K562 (cell line): ENCODE measurements around the gene FBXW11. TPM values are rescaled to one million over a fixed set of nuclear protein-coding genes. Genes with fewer than 3 reads are reported as not detected.

Source experiments
- ATAC-seq: fragments of 200-7000 bp; cut with Tn5 transposase; 3 replicates; pipeline ENCODE4 v1.9.1; 2020; ENCODE audit warnings: moderate library complexity
- BruUV-seq: library from RNA; stranded (reverse); fragments of 400-500 nt; replicated peaks from 2 replicates; lab custom pipeline; 2021; lab: Mats Ljungman, UMichigan
- CTCF ChIA-PET: fragments of 300-600 bp; formaldehyde crosslinking; extraction: SDS; loops from one replicate; lab custom pipeline; 2021; ENCODE audit warnings: low intra/inter-chr PET ratio; lab: Yijun Ruan, JAX
- POLR2A ChIA-PET: fragments of 300-600, 350-650 bp; sonication (Branson Sonifier 250); formaldehyde crosslinking; extraction: SDS; loops from one replicate; lab custom pipeline; 2021; ENCODE audit warnings: antibody characterized with exemption, inconsistent platforms; lab: Yijun Ruan, JAX
- DNase-seq, 4 experiments: peaks; one replicate each; pipeline versions ENCODE4 v3.0.0 to v3.0.0-alpha.2; 2011 to 2018; ENCODE audit warnings: low spot score in 3 of 4, mixed read lengths in 3 of 4; ENCODE audit errors: extremely low read depth in 1 of 4
- FAIRE-seq: peaks from 2 replicates; lab custom pipeline; 2011; peaks lifted over from hg19 to GRCh38; lab: Jason Lieb, UNC
- H2AFZ ChIP-seq: 2 replicates; pipeline ENCODE4 v1.6.0; 2011; ENCODE audit warnings: low read depth, low read length, control low read depth, inconsistent platforms
- H3K27ac ChIP-seq: fragments of 200-600 bp; 3 replicates; pipeline ENCODE4 v1.8.0; 2011; ENCODE audit warnings: low read depth, mild to moderate bottlenecking, control low read depth, inconsistent platforms, low read length, moderate library complexity, mixed read lengths; ENCODE audit errors: extremely low read depth
- H3K27me3 ChIP-seq, 2 experiments: fragments of 300-600 bp in 1 of 2; 2 replicates in 1 of 2; 3 replicates in 1 of 2; pipeline versions ENCODE4 v1.6.0 to v1.8.0; 2011; ENCODE audit warnings: inconsistent platforms in 2 of 2, low read length in 2 of 2, mild to moderate bottlenecking in 1 of 2, mixed read lengths in 1 of 2, moderate library complexity in 1 of 2; ENCODE audit not compliant: control insufficient read depth in 2 of 2, insufficient read depth in 2 of 2
- H3K36me3 ChIP-seq: fragments of 300-600 bp; 3 replicates; pipeline ENCODE4 v1.8.0; 2011; ENCODE audit warnings: mild to moderate bottlenecking, low read length, inconsistent platforms; ENCODE audit not compliant: control insufficient read depth, insufficient read depth
- H3K4me1 ChIP-seq, 2 experiments: fragments of 200-600 bp in 1 of 2; replicated peaks in 1 of 2; 2 replicates in 1 of 2; 3 replicates in 1 of 2; pipeline versions ENCODE4 v1.5.1 to v1.8.0; 2011; ENCODE audit warnings: inconsistent platforms in 2 of 2, low read length in 2 of 2, mild to moderate bottlenecking in 1 of 2, mixed read lengths in 1 of 2, moderate library complexity in 1 of 2; ENCODE audit not compliant: control insufficient read depth in 2 of 2, insufficient read depth in 2 of 2
- H3K4me2 ChIP-seq: 2 replicates; pipeline ENCODE4 v1.6.1; 2011; ENCODE audit warnings: low read length, control low read depth, inconsistent platforms, mixed read lengths; ENCODE audit not compliant: insufficient read depth
- H3K4me3 ChIP-seq: fragments of 200-600 bp; sonication (generic), shearing (Covaris generic); 2 replicates; pipeline ENCODE4 v1.5.1; 2016; ENCODE audit warnings: control low read depth, inconsistent platforms
- H3K79me2 ChIP-seq: fragments of 200-600 bp; 3 replicates; pipeline ENCODE4 v1.8.0; 2011; ENCODE audit warnings: low read length, inconsistent platforms; ENCODE audit not compliant: control insufficient read depth, insufficient read depth
- H3K9ac ChIP-seq, 2 experiments: 2 replicates each; pipeline versions ENCODE4 v1.6.0 to v1.6.1; 2011; ENCODE audit warnings: low read depth in 2 of 2, low read length in 2 of 2, control low read depth in 1 of 2, inconsistent platforms in 1 of 2, mild to moderate bottlenecking in 1 of 2, mixed read lengths in 1 of 2; ENCODE audit not compliant: insufficient read depth in 1 of 2
- H3K9me1 ChIP-seq: one replicate; pipeline ENCODE4 v1.6.0; 2011; ENCODE audit warnings: inconsistent platforms, mild to moderate bottlenecking, low read length, moderate library complexity; ENCODE audit not compliant: control insufficient read depth, insufficient read depth
- H3K9me3 ChIP-seq: replicated peaks from 2 replicates; pipeline ENCODE4 v1.5.1; 2011; ENCODE audit warnings: low read depth, low read length, inconsistent platforms; ENCODE audit not compliant: control insufficient read depth, insufficient read depth
- H4K20me1 ChIP-seq: replicated peaks from 2 replicates; pipeline ENCODE4 v1.6.1; 2011; ENCODE audit warnings: low read length, inconsistent platforms, mixed read lengths; ENCODE audit not compliant: control insufficient read depth, insufficient read depth
- COPS2 ChIP-seq: fragments of 450-650 bp; conservative IDR thresholded peaks from 2 replicates; pipeline ENCODE4 v1.6.1; 2016; ENCODE audit warnings: mild to moderate bottlenecking, moderate library complexity
- DEAF1 ChIP-seq: fragments of 450-650 bp; formaldehyde crosslinking; IDR thresholded peaks from 2 replicates; pipeline ENCODE4 v1.4.0; 2020; ENCODE audit warnings: mild to moderate bottlenecking, moderate library complexity
- KLF6 ChIP-seq: fragments of 250-450 bp; sonication (Bioruptor Pico); IDR thresholded peaks from 2 replicates; pipeline ENCODE4 v1.4.0; 2020; ENCODE audit warnings: mild to moderate bottlenecking, moderate library complexity, borderline replicate concordance
- MCM7 ChIP-seq, 2 experiments: fragments of 450-650 bp; IDR thresholded peaks; 2 replicates each; pipeline ENCODE4 v1.6.1; 2016 to 2018
- NCOA1 ChIP-seq: fragments of 450-650 bp; IDR thresholded peaks from 2 replicates; pipeline ENCODE4 v1.6.1; 2016; ENCODE audit warnings: low read depth
- NFXL1 ChIP-seq: fragments of 450-650 bp; formaldehyde crosslinking; IDR thresholded peaks from 2 replicates; pipeline ENCODE4 v1.4.0; 2021; ENCODE audit warnings: mild to moderate bottlenecking
- PRDM10 ChIP-seq: fragments of 450-650 bp; IDR thresholded peaks from 2 replicates; pipeline ENCODE4 v1.6.1; 2018; ENCODE audit not compliant: partially characterized antibody
- PRPF4 ChIP-seq: fragments of 200-400 bp; formaldehyde crosslinking; IDR thresholded peaks from one replicate; pipeline ENCODE4 v1.6.1; 2017; ENCODE audit warnings: low read length, low read depth, mild to moderate bottlenecking; ENCODE audit not compliant: insufficient read depth, poor library complexity, severe bottlenecking
- RBM17 ChIP-seq: fragments of 200-400 bp; formaldehyde crosslinking; IDR thresholded peaks from 2 replicates; pipeline ENCODE4 v1.6.1; 2017; ENCODE audit warnings: low read depth, mild to moderate bottlenecking, low read length, borderline replicate concordance
- RFX5 ChIP-seq: IDR thresholded peaks from 2 replicates; pipeline ENCODE4 v1.6.1; 2011; ENCODE audit warnings: low read depth, mild to moderate bottlenecking, improper control_type of control experiment, low read length
- RFX7 ChIP-seq: fragments of 250-450 bp; sonication (Bioruptor Pico); IDR thresholded peaks from 2 replicates; pipeline ENCODE4 v1.5.1; 2021; ENCODE audit warnings: mild to moderate bottlenecking
- THRAP3 ChIP-seq: fragments of 450-650 bp; IDR thresholded peaks from 2 replicates; pipeline ENCODE4 v1.6.1; 2016; ENCODE audit warnings: mild to moderate bottlenecking, inconsistent platforms, borderline replicate concordance
- XRCC4 ChIP-seq: IDR thresholded peaks from one replicate; pipeline ENCODE4 v1.6.1; 2011; ENCODE audit not compliant: insufficient read depth, insufficient read length; ENCODE audit errors: extremely low read depth
- ZFP1 ChIP-seq: fragments of 450-650 bp; formaldehyde crosslinking; IDR thresholded peaks from 2 replicates; pipeline ENCODE4 v1.4.0; 2020; ENCODE audit warnings: mild to moderate bottlenecking, mixed read lengths
- ZFPM2 ChIP-seq: fragments of 250-450 bp; sonication (Bioruptor Pico); IDR thresholded peaks from 2 replicates; pipeline ENCODE4 v1.5.1; 2022; ENCODE audit warnings: mild to moderate bottlenecking
- ZNF274 ChIP-seq: IDR thresholded peaks from 2 replicates; pipeline ENCODE4 v1.6.1; 2011; ENCODE audit warnings: low read depth, mild to moderate bottlenecking, low read length, moderate library complexity, borderline replicate concordance
- ZNF445 ChIP-seq: fragments of 250-450 bp; sonication (Bioruptor Pico); IDR thresholded peaks from 2 replicates; pipeline ENCODE4 v1.4.0; 2020; ENCODE audit warnings: low read depth, mild to moderate bottlenecking, moderate library complexity
- WGBS: fragments of 100-300 bp; shearing (Covaris generic); methylation state at CpG from one replicate; pipeline ENCODE4 v1.1.6; 2016; ENCODE audit warnings: low coverage, mixed read lengths; ENCODE audit not compliant: insufficient coverage; ENCODE audit errors: missing lambda C conversion rate; 5-methylcytosine and 5-hydroxymethylcytosine counted together
- in situ Hi-C: fragments of 300-500 bp; cut with MboI; formaldehyde crosslinking; loops from 4 replicates; pipeline ENCODE4 v1.15.0; 2018; ENCODE audit warnings: inconsistent platforms, mixed read lengths
- intact Hi-C: fragments of 100-400 bp; cut with micrococcal nuclease; formaldehyde crosslinking; loops from 2 replicates; pipeline ENCODE4 v1.14.2; 2022
- polyA plus RNA-seq, 8 experiments: library from polyadenylated mRNA; depleted of rRNA in 4 of 8; stranded (reverse) in 5 of 8; unstranded in 3 of 8; fragments of >200 nt; fragmentation: Nextera tagmentation in 2 of 8; fragmentation: Illumina TruSeq in 1 of 8; extraction: Ambion mirVana in 2 of 8; extraction: Trizol in 1 of 8; gene quantifications; 2 replicates each; pipeline versions ENCODE4 v1.2.1 to v1.2.3, GENCODE V29; 2011 to 2014; ENCODE audit warnings: inconsistent platforms in 1 of 8, missing spikeins in 1 of 8
- total RNA-seq, 7 experiments: library from RNA; depleted of rRNA in 6 of 7; stranded (reverse); fragments of >200 nt in 6 of 7; fragmentation: Illumina TruSeq in 2 of 7; extraction: Trizol in 2 of 7; gene quantifications; 2 replicates each; pipeline versions ENCODE4 v1.2.1 to v1.2.3, GENCODE V29; 2011 to 2021; ENCODE audit warnings: low replicate concordance in 1 of 7

The FBXW11 gene
- total and polyA plus RNA-seq, 9 of the 15 experiments (the other 6 are each of a cell fraction or from before 2014, with no cell fraction given), result 3.0 to 28.6 (median 23.6) TPM

GRCh38 chr5:171839112-171839511 lies 167.3 kb downstream of the FBXW11 start:
- 32% methylated on average over 2 of the region's 2 CpGs for WGBS
- ATAC-seq, result no peak
- CTCF ChIA-PET, result no interaction called here

GRCh38 chr5:171838066-171838465 lies 168.4 kb downstream of the FBXW11 start:
- CTCF ChIA-PET, result no interaction called here
- peaks cover 7 to 18% of the 10 kb centered on the region in 2 experiments; a peak in 4 of 5 replicates for H3K27me3 ChIP-seq
- DNase-seq (no peak), ATAC-seq (0 out of 3 replicates have a peak, but pooled peaks have one; percentile 15), FAIRE-seq (no peak)
- POLR2A ChIA-PET, result interaction anchor here (1.4 kb wide), 1 partner anchor 14 kb away, joined by 6 read pairs; no protein-coding TSS in a partner anchor
- TF ChIP-seq NFXL1 (CRISPR knock-in tag) (no peak), RFX7 (CRISPR knock-in tag) (no peak), RBM17 (no peak), NCOA1 (no peak), DEAF1 (CRISPR knock-in tag) (no peak), PRDM10 (peak; percentile 28)
- no peak overlapping the region for H3K9ac ChIP-seq
- H3K4me3 ChIP-seq, result no peak overlapping the region
- no peak overlapping the region for H3K4me2 ChIP-seq
- no peaks in the 10 kb centered on the region for H4K20me1 ChIP-seq
- H3K4me1 ChIP-seq, result peaks cover 14 to 17% of the 10 kb centered on the region in 2 experiments; a peak in 4 of 5 replicates
- H3K79me2 ChIP-seq, result no peaks in the 10 kb centered on the region
- H3K36me3 ChIP-seq, result no peaks in the 10 kb centered on the region
- intact Hi-C loops, result no loop called here
- no peaks in the 10 kb centered on the region for H3K9me1 ChIP-seq
- H2AFZ ChIP-seq, result no peak overlapping the region
- H3K27ac ChIP-seq, result no peak overlapping the region
- H3K9me3 ChIP-seq, result no peaks in the 10 kb centered on the region
- no TSS peak for BruUV-seq
- 9% methylated on average over 8 of the region's 12 CpGs for WGBS
- in situ Hi-C loops, result no loop called here

More at GRCh38 chr5:171839112-171839511, 167.3 kb downstream of the FBXW11 start:
- FAIRE-seq (no peak), DNase-seq (no peak)
- peaks cover 4 to 14% of the 10 kb centered on the region in 2 experiments; a peak in 4 of 5 replicates for H3K27me3 ChIP-seq
- POLR2A ChIA-PET, result no interaction called here
- in situ Hi-C loops, result no loop called here
- H3K4me1 ChIP-seq, result peaks cover 14 to 17% of the 10 kb centered on the region in 2 experiments; a peak in 4 of 5 replicates
- intact Hi-C loops, result no loop called here
- H3K9me1 ChIP-seq, result no peaks in the 10 kb centered on the region
- H3K79me2 ChIP-seq, result no peaks in the 10 kb centered on the region
- H4K20me1 ChIP-seq, result no peaks in the 10 kb centered on the region
- no TSS peak for BruUV-seq
- H3K9ac ChIP-seq, result no peak overlapping the region
- TF ChIP-seq XRCC4, result no peak
- TF ChIP-seq RFX5, result no peak
- TF ChIP-seq MCM7 (IDR thresholded peaks at IDR 0.05), result no peak
- no peak for TF ChIP-seq KLF6
- no peak for TF ChIP-seq COPS2
- TF ChIP-seq PRPF4, result no peak
- no peak for TF ChIP-seq ZNF445
- TF ChIP-seq ZNF274, result no peak
- no peak for TF ChIP-seq ZFP1 (CRISPR knock-in tag)
- TF ChIP-seq THRAP3, result no peak
- no peak for TF ChIP-seq ZFPM2 (CRISPR knock-in tag)
- no peak overlapping the region for H2AFZ ChIP-seq
- no peak overlapping the region for H3K4me3 ChIP-seq
- H3K4me2 ChIP-seq, result no peak overlapping the region
- H3K27ac ChIP-seq, result no peak overlapping the region
- H3K36me3 ChIP-seq, result no peaks in the 10 kb centered on the region
- no peaks in the 10 kb centered on the region for H3K9me3 ChIP-seq
